Endometrium (tissue), 2 donors: ENCODE data around the gene COPS2.
"Not testable (repeated sequence)": the region's sequence is repeated elsewhere in the genome, so short reads cannot be mapped to it uniquely, and the experiment has no call there.

Experiments used
- FAIRE-seq: peaks from 2 replicates; lab custom pipeline; 2012; peaks lifted over from hg19 to GRCh38; lab: Jason Lieb, UNC
- donor health status: control.
- donor health status: control.

COPS2 gene

DNA sequence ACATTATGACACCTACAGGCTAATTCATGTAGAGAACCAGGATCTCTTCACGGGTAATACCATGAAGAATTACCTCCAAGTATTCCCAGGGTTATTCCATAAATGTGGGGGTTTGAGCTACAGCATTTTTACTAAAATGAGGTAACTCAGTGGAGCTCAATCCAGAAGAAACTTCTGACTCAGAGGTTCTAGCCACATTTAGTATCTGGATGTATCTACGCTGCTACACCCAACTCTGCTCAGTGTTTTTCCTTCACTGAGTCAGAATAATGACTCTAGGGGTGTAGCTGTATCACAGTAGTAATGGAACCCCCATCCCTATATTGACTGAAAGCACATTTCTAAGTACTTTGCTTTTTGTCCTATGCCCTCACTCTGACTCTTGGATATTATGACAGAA, 52.4 kb downstream of the COPS2 start:
- no peak for FAIRE-seq

DNA sequence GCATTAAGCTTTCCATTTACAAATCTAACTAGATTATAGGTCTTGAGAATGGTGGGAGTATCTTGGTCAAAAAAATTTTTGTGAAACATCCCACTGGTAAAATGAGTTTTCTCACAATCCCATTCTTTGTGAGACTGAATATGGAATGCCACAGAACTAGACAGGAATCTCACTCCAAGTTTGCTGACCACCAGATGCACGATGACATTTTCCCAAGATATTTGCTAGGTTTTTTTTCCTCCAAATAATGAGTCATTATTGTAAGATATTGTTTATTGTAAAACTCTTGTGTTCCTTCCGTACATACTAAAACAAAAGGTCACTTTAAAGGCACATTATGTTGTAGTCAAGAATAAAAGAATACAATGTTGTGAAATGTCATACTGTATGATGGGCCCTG, 53.9 kb downstream of the COPS2 start:
- FAIRE-seq = no peak

GRCh38 chr15:49096090-49096750, 59.2 kb downstream of the COPS2 start:
- FAIRE-seq = no peak

- no peak for FAIRE-seq
Measured at GRCh38 chr15:49094923-49095322, 60.5 kb downstream of the COPS2 start.

DNA sequence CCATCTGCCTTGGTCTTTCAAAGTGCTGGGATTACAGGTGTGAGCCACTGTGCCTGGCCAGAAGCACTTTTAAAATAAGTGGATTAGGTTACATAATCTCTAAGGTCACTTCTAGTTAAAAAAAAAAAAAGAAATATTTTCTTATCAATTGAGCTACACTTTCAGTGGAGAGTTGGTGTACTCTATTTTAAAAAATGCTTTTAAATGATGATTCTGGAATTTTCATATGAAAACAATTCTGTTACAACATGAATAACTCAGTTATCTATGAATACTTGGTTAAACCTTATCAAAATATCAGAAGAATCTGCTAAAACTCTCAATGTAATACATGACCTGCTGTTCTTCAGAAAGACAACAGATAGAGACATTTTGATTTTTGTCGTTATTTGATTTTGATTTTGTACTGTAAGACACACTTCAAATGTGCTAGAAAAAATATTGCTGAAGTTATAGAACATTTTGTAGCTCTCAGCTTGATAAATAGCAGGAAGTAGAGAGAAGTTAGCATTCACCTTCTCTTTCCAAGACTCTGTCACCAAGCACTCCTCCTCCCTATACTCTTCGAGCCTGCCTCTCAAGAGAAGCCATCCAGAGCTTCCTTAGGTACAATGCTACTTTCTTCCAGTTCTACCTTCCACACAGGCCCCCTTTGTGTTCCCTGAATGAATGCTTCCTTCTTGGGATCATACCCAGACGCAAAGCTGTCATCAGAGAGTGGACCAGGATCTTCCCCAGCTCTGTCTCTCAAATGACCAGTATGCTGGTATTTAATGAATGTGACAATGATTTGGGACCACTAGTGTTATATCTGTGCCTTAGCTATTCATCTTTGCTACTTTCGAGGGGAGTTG, 61.9 kb downstream of the COPS2 start:
- FAIRE-seq = no peak

GRCh38 chr15:49088996-49089395, 66.4 kb downstream of the COPS2 start:
- no peak for FAIRE-seq

- no peak for FAIRE-seq
Measured at GRCh38 chr15:49085696-49086459, 69.5 kb downstream of the COPS2 start.

GRCh38 chr15:49084285-49084570, 71.2 kb downstream of the COPS2 start:
- no peak for FAIRE-seq

- FAIRE-seq = no peak
Measured at GRCh38 chr15:49083401-49084284, 71.8 kb downstream of the COPS2 start.

DNA sequence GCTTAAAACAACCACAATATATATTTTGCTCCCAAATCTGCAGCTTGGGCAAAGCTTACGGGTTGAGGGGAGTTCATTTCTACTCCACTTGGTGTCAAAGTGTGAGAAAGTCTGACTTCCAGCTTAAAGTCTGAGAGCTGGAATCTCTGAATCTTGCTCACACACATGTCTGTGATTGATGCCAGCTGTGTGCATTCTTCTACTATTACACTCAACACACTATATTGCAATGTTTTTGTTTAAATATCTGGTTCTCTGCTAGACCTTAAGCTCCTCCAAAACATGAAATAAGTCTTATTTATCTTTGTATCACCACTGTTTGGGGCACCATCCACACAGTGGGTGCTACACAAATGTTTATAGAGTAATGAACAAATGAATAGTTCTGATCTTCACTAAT, 72.4 kb downstream of the COPS2 start:
- no peak for FAIRE-seq

GRCh38 chr15:49079340-49080039, 75.9 kb downstream of the COPS2 start:
- no peak for FAIRE-seq

DNA sequence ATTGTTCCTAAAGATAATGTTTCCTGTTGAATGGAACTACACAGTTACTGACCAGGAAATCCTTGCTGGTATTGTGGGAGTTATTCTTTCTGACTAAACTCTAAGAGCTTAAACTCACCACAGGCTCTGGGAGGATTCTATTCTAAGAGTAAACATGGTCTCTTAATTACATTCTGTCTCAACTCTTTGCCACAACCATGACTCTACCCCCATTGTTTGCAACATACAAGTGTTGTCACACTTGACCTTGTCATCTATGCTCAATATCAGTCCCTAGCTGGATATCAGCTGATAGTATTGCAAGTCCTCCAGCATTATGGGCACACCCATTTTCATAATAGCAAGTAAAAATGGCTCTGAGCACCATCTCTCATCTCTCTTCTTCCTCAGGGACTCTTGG, 79.5 kb downstream of the COPS2 start:
- FAIRE-seq = no peak

GRCh38 chr15:49074589-49075287, 80.7 kb downstream of the COPS2 start:
- FAIRE-seq = not testable (repeated sequence)
